ENCODE data around the gene UBA7.

UBA7 gene

DNA sequence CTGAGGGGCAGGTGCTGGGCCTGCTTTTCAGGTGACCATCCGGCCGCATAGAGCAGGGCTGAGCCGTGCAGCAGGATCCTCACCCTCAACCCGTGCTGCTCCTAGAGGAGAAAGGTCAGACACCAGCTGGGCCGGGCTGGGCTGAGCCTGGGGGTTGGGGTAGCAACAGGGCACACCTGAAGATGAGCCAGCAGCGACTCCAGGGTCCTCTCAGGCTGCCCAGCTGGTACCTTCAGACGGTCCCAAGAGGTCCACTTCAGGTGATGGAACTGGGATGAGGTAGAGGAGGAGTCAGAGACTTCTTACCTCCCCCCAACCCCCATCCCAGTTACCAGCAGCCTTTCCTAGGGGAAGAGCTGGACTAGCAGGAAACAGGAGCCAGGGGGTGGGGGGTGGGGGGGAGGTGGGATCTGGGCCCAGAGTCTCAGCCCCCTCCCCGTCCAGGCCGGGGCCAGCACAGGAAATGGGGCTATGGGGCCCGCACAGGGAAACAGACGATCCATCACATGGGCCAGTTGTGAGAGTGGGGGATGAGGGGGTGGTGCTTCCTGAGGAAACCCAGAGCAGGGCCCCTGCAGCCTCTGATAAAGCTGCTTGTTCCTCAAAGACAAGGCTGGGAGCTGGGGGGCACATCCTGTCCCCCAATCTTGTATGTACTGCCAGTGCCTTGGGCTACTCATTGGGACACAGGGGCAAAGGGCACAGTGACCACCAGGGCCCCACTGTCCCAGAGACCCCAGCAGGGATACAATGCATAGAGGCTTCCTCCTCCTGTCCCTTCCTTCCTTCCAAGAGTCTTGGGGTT lies 7.7 kb downstream of the UBA7 start:
- DNase-seq: no peak

DNA sequence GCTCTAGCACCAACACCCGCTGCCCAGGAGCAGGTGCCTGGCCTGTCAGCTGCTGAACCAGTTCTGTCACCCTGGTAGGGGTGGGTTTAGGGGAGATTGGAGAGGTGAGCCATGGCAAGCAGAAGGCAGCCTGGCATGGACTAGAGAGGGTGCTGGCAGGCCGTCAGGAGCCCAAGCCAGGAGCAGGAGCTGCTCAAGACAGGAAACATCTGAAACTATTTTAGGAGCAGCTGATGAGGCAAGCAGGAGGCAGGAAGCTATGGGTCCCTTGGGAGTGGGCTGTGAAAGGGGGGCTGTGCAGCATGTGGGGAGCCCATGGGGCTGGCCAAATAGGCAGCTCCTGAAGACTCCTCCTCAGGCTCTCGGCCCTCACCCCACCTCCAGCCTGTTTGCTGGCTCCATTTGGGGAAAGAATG lies 8.4 kb downstream of the UBA7 start:
- no peak for DNase-seq

DNA sequence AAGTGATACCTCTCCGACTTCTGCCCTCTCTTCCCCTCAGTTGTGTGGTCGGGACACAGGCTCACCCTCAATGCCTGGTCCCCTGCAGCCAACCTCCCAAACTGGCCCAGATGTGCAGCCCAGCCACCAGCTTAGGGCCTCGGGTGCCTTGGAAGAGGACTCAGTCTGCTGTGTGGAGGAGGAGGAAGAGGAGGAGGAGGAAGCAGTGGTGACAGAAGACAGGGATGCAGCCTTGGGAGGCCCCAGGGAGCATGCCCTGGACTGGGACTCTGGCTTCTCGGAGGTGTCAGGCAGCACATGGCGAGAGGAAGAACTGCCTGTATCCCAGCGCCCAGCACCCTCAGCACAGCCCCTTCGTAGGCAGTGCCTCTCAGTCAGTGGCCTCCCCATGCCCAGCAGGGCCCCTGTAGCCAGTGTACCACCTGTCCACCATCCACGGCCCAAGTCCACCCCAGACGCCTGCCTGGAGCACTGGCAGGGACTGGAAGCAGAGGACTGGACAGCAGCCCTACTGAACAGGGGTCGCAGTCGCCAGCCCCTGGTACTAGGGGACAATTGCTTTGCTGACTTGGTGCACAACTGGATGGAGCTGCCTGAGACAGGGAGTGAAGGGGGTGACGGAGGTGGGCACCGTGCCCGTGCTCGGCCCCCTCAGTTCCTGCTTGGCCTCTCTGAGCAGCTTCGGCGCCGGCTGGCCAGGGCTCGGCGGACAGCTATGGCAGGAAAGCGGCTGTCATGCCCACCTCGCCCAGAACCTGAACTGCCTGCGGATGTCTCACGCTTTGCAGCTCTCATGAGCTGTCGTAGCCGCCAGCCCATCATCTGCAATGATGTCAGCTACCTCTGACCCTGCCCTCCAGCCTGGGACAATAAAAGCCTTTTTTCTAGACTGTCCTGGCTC lies 9.4 kb downstream of the UBA7 start:
- no peak for DNase-seq

DNA sequence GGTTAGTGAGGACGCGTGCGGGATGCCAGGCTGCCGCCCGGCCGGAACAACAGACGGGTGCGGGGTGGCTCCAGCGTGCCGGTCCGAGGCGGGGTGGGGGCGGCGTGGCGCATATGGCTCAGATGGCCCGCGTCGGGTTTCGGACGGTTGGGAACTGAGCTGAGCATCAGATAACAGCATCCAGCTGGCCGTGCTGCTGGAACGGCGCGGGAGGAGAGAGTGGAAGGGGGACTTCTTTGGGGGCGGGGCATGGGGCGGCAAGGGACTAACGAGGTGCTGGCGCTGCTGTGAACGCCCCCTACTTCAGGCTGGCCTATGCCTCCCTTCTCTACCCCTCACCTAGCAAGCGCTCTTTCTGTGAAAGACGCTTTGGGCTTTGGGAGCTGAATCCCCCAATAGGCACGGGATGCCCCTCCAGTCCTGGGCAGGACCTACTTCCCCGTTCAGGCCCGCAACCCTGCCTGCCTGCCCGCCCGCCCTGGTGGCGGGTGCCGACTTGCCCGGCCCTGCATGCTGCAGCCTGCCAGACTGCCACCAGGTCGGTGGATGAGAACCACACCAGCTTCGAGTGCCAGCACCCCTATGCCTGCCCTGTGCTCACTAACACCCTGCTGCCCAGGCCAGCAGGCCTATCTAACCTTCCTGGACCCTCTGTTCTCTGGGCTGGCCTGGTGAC lies 10.2 kb downstream of the UBA7 start:
- peak; percentile 29 to 48 (median 41) for DNase-seq

DNA sequence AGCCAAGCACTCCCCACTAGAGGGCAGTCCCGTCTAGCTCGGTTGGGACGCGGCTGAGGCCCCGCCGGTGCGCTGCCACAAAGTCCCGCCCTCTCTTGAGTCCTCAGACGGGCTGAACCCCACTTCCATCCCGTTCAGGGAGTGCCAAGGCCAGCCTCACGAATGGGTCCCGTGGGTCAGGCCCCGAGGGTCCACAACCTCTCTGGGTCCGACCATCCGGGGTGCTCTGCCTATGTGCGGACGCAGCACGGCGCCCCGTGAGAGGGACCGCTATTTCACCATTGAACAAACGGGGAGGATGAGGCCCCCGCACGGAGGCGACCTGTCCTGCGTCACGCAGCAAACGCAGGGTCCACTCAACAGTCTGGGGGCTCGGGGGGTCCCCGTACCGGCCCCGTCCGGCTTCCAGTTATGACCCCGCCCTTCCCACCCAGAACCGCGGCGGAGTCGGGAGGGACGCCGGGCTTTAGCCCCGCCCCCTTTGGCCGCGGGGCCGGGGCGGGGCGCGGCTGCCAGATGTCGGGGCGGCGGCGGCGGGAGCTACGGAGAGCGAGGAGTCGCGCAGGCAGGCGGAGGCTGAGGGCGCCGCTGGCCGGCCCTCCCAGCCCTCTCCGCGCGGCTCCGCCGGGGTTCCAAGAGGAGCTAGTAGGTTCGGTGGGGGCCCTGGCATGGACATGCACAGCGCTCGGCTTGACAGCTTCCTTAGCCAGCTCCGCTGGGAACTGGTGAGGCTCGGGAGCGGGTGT lies 10.9 kb downstream of the UBA7 start, which contains the start of gene INKA1:
TSS of gene INKA1 (plus strand) at position 543 of the 746 bp plus-strand sequence. CDS start at position 675, 132 bp downstream.
- peak; percentile 76 to 87 (median 86) for DNase-seq

DNA sequence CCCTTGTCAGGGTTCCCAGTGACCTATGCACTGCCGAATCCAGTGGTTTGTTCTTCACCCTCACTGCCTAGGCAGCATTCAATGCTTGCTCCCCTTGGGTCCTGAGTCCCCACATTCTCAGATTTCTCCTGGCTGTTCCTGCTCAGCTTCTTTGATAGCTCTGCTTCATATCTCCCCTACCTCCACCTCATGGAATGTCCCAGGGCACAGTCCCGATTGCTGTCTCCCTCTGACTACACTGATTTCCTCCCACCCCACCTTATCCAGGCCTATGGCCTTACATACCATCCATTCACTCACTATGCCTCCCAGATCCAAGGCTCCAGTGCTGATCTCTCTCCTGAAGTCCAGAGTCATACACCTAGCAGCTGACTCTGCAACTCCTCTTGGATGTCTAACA lies 12.6 kb downstream of the UBA7 start:
- DNase-seq: no peak

DNA sequence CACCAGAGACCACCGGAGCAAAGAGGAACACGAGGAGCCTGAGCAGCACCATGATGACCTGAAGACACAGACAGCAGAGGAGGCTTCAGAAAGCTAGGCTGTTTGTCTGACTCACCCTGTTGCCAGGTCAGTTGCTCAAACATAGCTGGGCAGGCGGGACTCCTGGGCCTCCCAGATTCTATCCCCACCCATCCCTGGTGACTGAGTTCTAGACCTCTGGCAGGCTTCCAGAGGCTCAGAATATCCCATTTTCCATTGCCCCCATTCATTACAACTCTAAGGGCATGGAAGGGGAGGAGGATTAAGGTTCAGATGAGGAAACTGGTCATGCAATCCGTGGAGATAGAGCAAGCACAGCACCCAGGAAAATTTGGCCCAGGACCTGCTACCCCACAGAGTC lies 14.0 kb downstream of the UBA7 start, which contains the start of gene CDHR4:
TSS of gene CDHR4 (minus strand) at position 113 of the 400 bp plus-strand sequence. CDS start at position 52, 61 bp downstream.
- DNase-seq: no peak

DNA sequence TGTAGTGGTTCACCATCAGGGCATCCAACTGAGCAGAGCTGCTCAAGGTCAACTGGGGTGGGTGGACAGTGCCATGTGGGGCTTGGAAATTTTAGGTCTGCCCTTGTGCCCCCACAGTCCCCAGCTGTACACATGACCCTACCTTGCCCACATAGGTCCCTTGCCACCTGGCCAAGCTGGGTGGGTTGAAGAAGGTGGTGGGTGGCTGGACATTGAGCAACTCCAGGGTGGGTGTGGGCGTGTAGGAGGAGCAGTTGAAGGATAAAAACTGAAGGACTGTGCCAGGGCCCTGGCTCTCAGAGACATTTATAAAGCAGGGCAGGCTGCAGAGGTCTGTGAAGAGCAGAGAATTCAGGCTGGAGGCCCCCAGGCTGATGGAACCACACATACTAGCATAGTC lies 14.6 kb downstream of the UBA7 start:
- DNase-seq: no peak

DNA sequence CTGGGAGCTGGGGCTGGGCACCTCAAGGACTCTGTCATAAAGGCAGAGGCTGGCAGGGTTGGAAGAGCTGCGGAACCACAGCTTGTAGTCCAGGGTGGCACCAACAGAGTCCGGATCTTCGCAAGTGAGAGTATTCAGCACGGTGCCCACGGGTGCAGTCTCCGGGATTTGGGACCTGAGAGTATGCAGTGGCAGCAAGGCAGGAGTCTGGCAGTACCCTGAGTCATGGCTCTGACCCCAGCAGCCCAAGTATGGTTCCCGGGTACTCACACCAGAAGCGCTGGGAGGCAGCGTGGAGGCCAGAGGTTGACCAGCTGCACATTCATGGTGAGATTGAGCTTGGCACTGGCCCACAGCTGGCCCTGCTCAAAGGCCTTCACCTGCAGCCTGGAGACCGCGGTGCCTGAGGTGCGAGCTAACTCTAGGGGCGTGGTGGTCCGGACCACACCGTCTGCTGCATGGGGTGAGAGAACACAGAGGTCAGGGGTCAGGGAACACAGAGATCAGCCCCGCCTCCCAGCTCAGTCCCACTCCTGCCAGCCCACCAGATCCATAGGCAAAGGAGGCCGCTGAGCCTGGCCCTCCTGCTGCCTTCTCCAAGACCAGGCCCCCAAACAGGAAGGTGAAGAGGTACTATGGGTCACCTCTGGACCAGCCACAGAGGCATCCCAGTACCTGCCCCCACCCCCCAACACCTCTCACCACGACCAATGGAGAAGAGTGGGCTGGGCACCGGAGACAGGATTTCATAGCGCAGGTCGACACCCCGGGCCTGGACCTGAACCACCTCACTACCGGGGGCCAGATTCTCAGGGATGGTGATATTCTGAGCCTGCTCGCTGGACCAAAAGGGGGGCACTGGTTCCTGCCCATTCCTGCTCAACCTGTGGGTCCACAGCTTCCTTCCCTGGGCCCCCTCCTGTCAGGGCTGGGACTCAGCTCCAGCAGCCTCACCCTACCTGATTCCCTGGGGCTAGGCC lies 18.5 kb downstream of the UBA7 start:
- DNase-seq: no peak

DNA sequence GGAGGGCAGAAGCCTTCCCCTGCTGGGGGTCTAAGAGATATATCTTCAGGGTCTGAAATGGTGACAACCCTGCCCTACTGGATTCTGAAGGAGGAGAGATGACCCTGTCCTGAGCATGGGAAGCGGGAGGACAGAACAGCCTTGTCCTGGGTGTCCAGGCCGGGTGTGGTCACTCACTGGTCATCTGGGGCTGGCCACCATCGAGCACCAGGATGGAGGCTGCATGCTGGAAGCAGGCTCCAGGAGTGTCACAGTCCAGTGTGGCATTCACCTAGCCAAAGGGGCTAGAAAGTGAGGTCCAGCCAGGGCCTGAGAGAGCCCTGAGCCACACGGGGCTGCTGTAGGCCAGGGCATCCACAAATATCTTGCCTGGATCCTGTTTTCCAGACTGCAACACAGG lies 19.3 kb downstream of the UBA7 start:
- DNase-seq: no peak

DNA sequence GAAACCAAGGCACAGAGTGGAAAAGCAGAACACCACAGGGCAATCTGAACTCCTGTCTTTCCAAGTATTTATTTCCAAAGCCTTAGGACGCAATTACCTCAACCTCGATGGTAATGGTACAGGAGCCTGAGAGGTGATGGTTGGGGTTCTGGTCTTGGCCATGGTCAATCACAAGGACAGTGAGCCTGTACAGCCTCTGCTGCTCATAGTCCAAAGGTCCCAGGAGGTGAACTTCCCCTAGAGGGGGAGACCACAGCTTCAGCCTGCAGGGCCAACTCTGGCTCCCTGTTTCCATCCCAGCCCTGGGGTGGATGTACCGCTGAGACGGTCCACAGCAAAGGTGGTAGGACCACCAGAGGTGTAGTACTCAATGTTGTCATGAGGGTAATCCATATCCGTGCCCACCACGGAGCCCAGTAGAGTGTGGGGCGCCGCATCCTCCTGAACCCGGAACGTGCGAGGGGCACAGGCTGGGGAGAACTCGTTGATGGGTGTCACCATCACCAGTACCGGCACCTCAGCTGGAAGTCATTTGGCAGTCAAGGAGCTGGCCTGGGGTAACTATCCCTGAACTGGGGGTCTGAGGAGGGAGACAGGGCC lies 20.2 kb downstream of the UBA7 start:
- DNase-seq: no peak

DNA sequence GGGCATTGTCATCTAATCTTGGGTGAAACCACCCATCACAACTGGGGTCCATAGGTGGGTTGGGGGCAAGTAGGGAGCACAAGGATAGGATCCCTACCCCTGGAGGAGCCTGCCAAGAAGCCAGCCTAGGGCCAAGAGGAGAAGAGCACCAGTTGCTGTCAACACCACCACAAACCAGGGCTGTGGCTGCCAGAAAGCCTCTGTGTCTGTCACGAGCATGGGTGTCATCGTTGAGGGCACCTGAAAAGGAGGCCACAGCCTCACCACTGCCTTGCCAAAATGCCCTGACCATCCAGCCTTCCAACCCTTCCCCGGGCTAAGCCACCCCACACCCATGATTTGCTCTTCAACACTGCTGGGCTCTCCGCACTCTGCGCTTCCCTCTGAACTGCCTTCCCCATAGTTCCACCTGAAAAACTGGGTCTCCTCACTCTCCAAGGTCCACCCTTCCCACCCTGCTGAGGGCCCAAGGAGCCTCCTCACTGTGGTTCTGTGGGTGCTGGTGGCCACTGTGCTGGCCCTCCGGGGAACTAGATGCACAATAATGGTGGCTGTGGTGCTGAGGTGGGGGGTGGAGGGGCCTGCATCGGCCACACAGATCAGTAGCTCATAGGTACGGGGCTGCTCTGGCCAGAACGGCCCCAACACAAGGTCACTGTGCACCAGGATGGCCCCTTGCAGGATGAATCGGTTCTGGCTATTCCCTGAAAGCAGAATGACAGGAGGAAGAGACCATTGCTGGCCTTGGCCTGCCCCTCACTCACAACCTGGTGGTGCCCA lies 21.2 kb downstream of the UBA7 start:
- DNase-seq: no peak

DNA sequence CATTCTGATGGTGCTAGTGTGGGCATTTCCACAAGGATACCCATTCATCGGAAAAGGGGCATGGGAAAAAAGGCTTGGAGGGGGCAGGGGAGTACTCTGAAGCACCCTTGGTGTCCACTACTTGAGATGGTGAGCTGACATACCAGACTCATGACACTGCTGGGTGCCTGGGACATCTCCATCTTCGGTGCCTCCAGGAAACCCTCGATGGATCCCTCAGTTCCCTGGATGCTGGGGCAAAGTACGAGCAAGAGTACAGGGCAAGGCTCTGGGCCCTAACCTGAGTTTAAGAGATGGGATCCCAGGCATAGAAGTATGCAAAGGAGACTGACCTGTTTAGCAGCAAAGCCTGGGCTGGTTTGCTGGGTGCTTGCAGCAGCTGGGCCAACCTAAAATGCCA lies 22.2 kb downstream of the UBA7 start:
- DNase-seq: no peak

DNA sequence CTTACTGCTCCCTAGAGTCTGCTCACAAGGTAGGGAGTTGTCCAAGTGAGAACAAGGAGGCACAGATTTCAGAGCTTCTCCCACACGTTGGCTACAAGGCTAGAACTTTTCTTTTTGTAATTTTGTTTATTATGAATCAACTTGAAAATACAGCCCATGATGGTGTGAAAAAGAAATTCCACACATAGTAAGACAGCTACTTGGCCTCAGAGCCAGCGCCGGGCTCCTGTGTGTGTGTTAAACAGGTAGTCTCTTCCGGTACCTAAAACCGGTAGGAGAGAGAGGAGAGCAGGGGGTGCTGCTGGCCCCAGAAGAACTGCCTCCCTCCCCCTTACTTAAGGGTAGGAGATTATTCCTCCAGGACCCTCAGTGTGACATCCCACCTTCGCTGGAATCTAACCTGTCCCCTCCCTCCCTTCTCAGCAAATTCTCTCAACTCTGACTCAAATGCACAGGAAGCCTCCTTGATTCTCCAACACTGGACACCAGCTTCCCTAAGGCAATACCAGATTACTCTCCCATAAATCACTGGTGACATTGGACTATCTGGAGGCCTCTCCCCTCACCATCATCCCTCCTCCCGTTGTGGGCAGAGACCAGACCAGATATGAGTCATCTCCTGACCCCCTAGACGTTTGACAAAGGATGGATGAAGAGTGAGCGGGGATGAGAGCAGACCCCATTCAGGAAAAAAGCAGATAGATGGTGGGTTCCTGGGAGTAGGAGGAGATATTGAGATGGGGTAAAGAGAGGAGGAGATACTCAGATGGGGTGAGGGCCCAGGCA lies 22.9 kb downstream of the UBA7 start:
- no peak for DNase-seq

DNA sequence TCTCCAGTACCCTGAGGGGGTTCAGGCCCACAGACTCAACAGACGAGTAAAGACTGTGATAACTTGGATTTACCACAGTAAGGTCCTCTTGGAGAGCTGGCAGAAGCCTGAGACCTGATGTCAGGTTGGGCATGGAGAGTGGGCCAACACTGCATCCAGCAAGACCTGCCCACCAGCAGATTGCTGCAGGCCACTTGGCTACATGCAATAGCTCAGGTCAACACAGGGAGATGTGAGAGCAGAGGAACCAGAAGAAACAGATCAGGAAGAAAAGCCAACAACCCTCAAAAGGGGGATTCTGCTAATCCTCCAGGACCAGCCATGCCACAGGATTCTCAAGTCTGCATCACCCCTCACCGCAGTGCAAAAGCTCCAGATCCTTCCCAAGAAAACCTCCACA lies 25.7 kb downstream of the UBA7 start:
- no peak for DNase-seq

DNA sequence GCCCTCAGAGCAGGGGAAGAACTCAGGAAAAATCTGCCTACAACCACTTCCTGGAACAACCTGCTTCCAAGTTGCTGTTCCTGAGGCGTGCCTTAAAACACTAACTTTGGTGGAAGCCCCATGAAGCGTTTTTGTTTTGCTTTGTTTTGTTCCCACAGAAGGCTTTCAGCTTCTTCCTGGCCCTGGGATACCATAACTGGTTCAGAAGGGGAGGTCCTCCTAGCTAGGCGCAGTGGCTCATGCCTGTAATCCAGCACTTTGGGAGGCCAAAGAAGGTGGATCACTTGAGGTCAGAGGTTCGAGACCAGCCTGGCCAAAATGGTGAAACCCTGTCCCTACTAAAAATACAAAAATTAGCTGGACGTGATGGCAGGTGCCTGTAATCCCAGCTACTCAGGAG lies 26.2 kb downstream of the UBA7 start:
- no peak for DNase-seq

DNA sequence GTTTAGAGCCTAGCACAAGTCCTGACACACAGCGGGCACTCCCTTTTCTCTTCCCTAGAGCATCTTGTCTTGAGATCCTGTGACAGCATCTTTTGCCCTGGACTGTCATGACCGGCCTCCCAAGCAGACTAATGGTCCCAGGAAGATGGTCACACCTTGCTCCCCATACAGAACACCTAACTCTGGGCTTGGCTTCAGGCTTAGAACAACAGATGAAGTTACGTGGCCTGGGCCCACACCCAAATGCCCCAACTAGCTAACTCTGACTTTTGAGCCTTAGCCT lies 26.6 kb downstream of the UBA7 start:
- DNase-seq: no peak

DNA sequence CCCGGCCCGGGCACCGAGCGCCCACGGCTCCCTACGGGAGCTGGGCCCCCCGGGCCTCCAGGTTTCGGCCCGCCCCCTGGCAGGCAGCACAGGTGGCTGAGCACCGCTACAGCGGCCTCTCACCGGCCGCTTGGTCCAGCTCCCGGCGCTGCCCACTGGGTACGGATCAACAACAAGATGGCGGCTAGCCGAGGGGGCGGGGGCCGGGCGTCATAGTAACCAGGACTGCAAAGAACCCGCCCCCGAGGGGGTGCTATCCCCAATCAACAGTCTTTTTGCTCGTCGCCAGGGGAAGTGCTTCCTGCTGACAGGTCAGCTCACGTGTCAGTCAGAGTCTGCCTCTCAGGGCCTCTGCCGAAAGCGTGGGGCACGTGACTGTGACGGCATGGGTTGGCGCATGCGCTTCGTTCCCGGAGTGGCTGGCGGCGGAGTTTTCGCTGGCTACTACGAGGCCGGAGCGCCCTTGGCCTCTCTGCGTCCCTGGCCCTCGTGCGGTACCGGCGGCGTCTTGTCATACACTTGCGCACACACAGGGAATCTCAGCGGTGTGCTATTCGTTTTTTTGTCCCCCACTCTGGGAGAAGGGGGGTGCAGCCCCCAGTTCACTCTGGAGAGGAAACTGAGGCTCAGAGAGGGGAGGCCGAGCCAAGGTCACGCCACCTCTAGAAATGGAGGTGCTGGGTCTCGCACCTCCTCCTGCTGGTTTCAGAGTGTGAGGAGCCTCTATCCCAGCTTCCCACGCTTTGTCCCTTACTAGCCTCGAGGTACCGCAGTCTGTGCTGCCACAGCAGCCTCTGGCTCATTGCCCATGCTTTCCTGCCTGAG lies 27.2 kb downstream of the UBA7 start, which contains the start of gene IP6K1:
TSS of gene IP6K1 (minus strand) at position 186 of the 825 bp plus-strand sequence. CDS start 38,502 bp downstream, outside the sequence.
- peak; percentile 99 to 100 (median 100) for DNase-seq

All from T-helper 1 cell (primary cell).